IgD-negative memory B cell (primary cell): Measurements from ENCODE around the gene KCP. TPM values are rescaled to one million over a fixed set of nuclear protein-coding genes. Genes with fewer than 3 reads are reported as not detected.

Experiments
- H3K27ac Mint-ChIP-seq, 3 donors: one replicate each; pipeline ENCODE4 v1.8.0; 2020 to 2022; ENCODE audit warnings: mild to moderate bottlenecking in 3 of 3, mixed read lengths in 3 of 3, moderate library complexity in 1 of 3
- H3K27me3 Mint-ChIP-seq: one replicate; pipeline ENCODE4 v1.8.0; 2021; ENCODE audit warnings: mixed read lengths
- H3K36me3 Mint-ChIP-seq: one replicate; pipeline ENCODE4 v1.8.0; 2020; ENCODE audit warnings: mild to moderate bottlenecking, mixed read lengths
- H3K4me1 Mint-ChIP-seq, 3 donors: one replicate each; pipeline ENCODE4 v1.8.0; 2020 to 2022; ENCODE audit warnings: mixed read lengths in 3 of 3, mild to moderate bottlenecking in 1 of 3
- H3K4me3 Mint-ChIP-seq, 4 donors: one replicate each; pipeline ENCODE4 v1.8.0; 2020 to 2022; ENCODE audit warnings: mild to moderate bottlenecking in 4 of 4, mixed read lengths in 4 of 4, moderate library complexity in 3 of 4
- H3K9me3 Mint-ChIP-seq, 3 donors: one replicate each; pipeline ENCODE4 v1.8.0; 2020 to 2021; ENCODE audit warnings: mixed read lengths in 3 of 3, mild to moderate bottlenecking in 1 of 3
- polyA plus RNA-seq: library from polyadenylated mRNA; unstranded; fragments of 300-500 nt; fragmentation: Illumina TruSeq; gene quantifications from one replicate; pipeline ENCODE4 v1.2.3, GENCODE V29; 2021

KCP gene
- polyA plus RNA-seq, 1 donor from 2014 or later, result 0.26 TPM

DNA sequence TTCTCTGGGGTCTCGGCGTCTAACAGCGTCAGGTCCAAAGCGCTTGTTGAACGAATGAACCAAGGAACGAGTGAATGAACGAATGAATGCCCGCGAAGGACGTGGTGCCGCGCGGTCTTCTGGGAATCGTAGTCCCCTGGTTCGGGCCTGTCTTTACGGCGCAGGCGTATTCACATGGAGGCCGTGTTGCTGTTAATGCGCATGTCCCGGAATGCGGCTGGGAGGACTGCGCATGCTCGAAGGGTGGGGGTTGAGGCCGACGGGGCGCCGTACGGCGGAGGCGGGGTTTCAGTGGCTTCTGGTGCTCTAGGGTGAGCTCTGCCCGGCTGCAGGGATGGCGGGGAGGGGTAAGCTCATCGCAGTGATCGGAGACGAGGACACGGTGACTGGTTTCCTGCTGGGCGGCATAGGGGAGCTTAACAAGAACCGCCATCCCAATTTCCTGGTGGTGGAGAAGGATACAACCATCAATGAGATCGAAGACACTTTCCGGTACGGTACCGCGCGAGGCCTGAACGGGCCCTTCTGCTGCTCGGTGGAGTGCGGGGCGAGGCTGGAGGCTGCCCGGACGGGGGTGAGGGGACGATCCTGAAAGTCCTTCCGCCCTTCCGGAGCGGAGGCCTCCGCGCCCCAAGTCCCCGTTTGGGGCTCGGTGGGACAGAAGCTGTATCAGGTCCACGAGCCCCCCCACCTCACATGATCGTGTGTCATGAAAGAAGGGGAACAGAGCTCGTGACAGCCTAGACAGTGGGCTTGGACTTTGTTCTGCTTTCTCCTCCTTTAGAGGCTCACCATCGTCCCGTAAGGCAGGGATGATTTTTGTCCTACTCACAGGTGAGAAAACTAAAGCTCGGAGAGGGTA lies 47.7 kb downstream of the KCP start, which contains the start of gene ATP6V1F:
ATP6V1F (plus strand) TSS at position 286 of the 862 bp plus-strand sequence; CDS start at position 335, 49 bp downstream.
- Mint-ChIP-seq H3K9me3 (no peaks in the 10 kb centered on the region), H3K27me3 (no peaks in the 10 kb centered on the region), H3K27ac (peak within 1 kb of the TSS; percentile 96 to 100 (median 99)), H3K4me1 (peaks cover 20 to 27% (median 20%) of the 10 kb centered on the region in 3 donors), H3K36me3 (peaks cover 9% of the 10 kb centered on the region), H3K4me3 (peak within 1 kb of the TSS; percentile 92 to 100 (median 97))

DNA sequence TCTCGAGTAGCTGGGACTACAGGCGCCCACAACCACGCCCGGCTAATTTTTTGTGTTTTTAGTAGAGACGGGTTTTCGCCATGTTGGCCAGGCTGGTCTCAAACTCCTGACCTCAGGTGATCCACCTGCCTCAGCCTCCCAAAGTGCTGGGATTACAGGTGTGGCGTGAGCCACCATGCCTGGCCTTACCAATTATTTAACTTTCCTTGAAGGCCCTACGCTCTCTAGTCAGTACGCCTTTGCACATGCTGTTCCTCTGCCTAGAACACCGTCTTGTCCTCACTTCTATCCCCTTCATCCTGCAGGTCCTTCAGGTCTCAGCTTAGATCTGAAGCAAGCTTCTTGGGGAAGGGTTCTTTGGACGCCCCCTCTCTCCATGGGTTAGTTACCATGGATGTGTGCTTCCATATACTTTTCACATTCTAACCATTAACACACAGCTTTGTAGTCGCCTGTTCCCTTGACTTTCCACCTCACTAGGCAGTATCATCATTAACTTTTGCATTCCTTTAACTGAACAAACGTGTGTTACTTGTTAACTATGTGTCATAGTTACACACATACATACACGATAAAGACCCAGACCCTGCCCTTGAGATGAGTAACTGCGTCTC lies 48.4 kb downstream of the KCP start:
- H3K4me3 Mint-ChIP-seq, result peak overlapping the region; percentile 92 to 100 (median 97)
- no peaks in the 10 kb centered on the region for H3K9me3 Mint-ChIP-seq
- no peaks in the 10 kb centered on the region for H3K27me3 Mint-ChIP-seq
- peaks cover 18 to 24% (median 20%) of the 10 kb centered on the region in 3 donors for H3K4me1 Mint-ChIP-seq
- peak overlapping the region; percentile 96 to 100 (median 99) for H3K27ac Mint-ChIP-seq
- peaks cover 9% of the 10 kb centered on the region for H3K36me3 Mint-ChIP-seq

DNA sequence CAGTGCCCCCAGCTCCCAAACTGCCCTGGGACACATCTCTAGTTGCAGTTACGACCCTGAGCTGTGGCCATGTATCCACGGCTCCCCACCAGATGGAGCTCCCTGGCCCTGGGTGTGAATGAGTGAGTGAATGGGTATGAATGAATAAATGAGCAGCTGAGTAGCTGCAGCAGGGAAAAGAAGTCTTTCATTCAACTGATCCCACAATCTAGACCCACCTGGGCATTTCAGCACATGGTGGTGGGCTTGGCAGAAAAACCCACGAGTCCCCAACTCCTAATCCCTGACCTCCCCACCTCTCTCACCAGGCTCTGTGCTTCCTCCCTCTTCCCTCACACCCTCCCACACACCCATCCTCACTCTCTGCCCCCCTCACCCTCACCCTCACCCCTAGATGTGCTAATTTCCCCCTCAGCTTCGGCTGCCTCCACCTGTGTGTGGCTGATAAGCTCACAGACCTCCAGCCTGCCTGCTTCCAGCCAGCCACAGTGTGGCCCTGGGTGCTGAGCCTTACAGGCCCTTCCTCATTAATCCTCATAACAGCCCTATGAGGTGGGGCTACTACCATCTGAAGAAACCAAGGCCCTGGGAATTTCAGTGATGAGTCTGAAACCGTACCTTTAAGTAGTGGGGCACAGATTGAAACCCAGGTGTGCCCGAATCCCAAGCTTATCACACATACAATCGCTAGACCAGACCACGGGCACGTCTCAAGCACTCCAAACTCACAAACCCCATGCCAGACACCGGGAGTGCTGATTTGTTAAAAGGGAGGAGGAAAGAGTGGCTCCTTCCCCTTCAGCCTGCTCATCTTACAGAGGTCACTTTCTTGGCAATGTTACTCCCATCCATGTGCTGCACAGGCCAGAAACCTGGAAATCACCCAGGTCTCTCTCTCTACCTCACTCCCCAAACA lies 50.1 kb downstream of the KCP start:
- Mint-ChIP-seq H3K27me3 (no peaks in the 10 kb centered on the region), H3K4me1 (peaks cover 15 to 22% (median 20%) of the 10 kb centered on the region in 3 donors), H3K9me3 (no peaks in the 10 kb centered on the region), H3K36me3 (peaks cover 6% of the 10 kb centered on the region), H3K4me3 (peak overlapping the region in 1 of 4 donors; percentile 54), H3K27ac (peak overlapping the region in 1 of 3 donors; percentile 59)

DNA sequence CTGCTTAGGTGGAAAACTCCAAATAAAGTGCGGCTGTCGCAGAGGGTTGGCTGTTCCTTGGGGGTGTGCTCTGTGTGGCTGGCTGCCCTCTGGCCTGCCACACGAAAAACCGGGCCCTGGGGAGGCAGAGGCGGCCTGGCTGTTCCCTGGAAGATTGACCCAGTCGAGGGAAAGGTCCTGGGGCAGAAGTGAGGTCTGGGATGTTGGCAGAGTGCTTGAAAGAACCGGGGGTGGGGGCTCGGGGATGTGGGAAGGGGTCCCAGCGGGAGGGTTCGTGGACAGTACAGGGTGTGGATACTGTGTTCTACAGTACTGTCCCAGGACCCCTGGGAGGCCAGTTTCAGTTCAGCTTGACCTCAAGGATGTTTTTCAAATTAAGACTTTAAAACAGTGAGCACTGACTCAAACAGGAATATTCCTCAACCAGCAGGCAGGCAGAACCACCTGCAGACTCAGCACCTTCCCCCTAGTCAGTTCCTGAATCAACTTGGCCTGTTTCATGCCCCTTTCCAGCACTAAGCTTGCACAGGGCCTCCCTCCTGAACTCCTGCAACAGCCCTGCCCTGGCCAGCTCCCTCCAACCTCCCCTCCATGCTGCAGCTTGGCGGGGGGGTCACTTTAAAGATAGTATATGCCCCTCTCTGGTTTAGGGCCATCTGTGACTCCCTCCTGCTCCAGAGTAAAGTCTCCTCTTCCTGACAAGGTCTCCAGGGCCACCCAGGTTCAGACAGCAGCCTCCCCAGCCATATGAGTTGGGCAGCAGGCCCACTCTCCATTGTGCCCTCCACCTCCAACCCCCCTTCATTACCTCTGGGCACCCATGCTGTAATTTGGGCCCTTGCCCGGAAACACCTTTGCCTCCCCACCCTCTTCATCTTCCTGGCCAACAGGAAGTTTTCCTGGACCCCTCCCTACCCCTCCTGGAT lies 51.0 kb downstream of the KCP start:
- Mint-ChIP-seq H3K9me3 (no peaks in the 10 kb centered on the region), H3K27me3 (no peaks in the 10 kb centered on the region), H3K4me1 (peaks cover 15 to 18% (median 15%) of the 10 kb centered on the region in 3 donors), H3K4me3 (no peak overlapping the region), H3K27ac (peak overlapping the region in 2 of 3 donors; percentile 29 to 59), H3K36me3 (no peaks in the 10 kb centered on the region)

DNA sequence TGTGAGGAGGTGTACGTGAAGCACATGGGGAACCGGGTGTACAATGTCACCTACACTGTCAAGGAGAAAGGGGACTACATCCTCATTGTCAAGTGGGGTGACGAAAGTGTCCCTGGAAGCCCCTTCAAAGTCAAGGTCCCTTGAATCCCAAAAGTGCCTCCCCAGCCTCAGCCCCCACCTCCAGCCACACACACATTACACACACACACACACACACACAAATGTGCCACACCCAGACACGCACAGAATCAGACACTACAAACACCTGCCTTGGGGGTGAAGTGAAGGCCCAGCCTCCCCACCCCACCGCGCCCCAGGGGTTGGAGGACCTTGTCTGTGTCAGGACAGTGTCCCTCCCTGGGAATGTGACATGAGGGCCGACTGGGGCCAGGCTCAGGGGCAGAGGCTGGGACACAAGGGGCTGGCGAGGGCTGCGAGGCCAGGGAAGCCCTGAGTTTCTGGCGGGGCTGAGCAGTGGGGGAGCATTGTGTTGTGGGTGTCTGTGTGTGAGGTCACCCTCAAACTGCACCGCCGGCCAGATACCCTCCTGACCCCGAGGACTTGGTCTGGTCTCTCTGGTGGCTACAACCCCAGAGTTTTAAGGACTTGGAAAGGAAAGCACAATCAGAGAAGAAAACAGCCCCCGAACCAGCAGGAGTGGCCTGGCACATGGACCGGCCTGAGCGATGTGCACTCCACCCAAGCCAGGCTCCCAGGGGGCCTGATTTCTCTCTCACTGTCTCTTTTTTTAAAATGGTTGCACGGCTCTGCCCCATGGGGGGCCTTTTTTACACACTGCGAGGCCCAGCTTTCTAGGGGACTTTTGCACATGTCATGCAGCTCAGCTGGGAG lies 51.9 kb downstream of the KCP start:
- Mint-ChIP-seq H3K9me3 (no peaks in the 10 kb centered on the region), H3K27ac (no peak overlapping the region), H3K27me3 (no peaks in the 10 kb centered on the region), H3K36me3 (no peaks in the 10 kb centered on the region), H3K4me1 (peaks cover 10 to 16% (median 12%) of the 10 kb centered on the region in 3 donors), H3K4me3 (no peak overlapping the region)

DNA sequence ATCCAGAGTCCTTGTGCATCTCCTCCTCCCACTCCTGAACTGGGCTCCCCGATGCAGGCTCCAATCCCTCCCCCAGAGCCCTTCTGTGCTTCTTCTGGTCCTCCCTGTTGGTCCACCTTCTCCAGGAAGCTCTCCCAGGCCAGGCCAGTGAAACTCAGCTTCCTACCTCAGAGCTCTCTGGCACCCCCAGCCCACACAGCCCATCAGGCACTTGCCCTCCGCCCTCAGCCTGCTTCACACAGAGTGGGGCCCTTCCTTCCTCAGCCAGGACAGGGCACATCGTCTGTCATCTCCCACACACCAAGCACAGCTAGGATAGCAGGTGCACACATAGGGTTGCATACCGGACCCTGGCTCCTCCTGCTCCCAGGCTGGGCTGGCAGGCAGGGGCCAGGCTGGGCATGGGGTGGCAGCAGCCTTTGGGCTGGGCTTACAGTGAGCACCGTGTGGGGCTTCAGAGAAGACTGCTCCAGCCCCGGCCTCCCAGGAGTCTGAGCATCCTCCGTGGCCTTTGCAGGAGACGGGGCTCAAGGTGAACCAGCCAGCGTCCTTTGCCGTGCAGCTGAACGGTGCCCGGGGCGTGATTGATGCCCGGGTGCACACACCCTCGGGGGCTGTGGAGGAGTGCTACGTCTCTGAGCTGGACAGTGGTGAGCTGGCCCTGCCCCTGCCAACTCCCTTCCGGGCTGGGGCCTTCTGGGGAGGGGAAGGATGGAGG lies 54.3 kb downstream of the KCP start:
- peak overlapping the region in 1 of 3 donors; percentile 31 for H3K27ac Mint-ChIP-seq
- no peaks in the 10 kb centered on the region for H3K36me3 Mint-ChIP-seq
- H3K27me3 Mint-ChIP-seq, result peaks cover 2% of the 10 kb centered on the region
- H3K9me3 Mint-ChIP-seq, result no peaks in the 10 kb centered on the region
- H3K4me3 Mint-ChIP-seq, result no peak overlapping the region
- H3K4me1 Mint-ChIP-seq, result peaks cover 0 to 3% (median 2%) of the 10 kb centered on the region in 3 donors

DNA sequence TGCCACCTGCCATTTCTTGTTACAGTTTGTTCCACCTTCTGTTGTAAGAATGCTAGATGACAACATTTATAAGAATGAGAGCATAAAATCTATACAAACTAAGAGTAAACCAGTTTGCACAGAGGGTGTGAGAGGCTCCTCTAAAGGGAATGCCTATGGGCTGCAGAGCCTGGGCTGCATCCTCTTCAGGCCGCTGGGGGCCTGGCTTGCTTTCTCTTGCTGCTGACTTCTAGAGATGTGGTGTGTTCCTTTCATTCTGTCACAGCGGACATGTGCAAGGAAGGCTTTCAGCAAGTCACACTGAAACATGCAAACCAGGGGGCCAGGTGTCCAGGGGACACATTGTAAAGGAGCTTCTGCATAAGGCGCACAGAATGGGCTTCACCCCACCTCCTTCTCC lies 55.0 kb downstream of the KCP start:
- peaks cover 2% of the 10 kb centered on the region for H3K27me3 Mint-ChIP-seq
- H3K4me3 Mint-ChIP-seq, result no peak overlapping the region
- no peaks in the 10 kb centered on the region for H3K9me3 Mint-ChIP-seq
- H3K36me3 Mint-ChIP-seq, result no peaks in the 10 kb centered on the region
- peak overlapping the region in 1 of 3 donors; percentile 46 for H3K27ac Mint-ChIP-seq
- H3K4me1 Mint-ChIP-seq, result peaks cover 0 to 3% (median 2%) of the 10 kb centered on the region in 3 donors

DNA sequence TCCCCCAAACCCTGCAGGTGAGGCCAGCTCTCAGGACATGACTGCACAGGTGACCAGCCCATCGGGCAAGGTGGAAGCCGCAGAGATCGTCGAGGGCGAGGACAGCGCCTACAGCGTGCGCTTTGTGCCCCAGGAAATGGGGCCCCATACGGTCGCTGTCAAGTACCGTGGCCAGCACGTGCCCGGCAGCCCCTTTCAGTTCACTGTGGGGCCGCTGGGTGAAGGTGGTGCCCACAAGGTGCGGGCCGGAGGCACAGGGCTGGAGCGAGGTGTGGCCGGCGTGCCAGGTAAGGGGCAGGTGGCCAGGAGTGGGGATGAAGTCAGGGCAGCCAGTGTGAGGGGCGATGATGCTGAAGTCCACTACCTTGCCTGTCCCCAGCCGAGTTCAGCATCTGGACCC lies 56.1 kb downstream of the KCP start:
- Mint-ChIP-seq H3K4me3 (no peak overlapping the region), H3K36me3 (no peaks in the 10 kb centered on the region), H3K27me3 (peaks cover 2% of the 10 kb centered on the region), H3K27ac (no peak overlapping the region), H3K9me3 (no peaks in the 10 kb centered on the region), H3K4me1 (no peaks in the 10 kb centered on the region)

DNA sequence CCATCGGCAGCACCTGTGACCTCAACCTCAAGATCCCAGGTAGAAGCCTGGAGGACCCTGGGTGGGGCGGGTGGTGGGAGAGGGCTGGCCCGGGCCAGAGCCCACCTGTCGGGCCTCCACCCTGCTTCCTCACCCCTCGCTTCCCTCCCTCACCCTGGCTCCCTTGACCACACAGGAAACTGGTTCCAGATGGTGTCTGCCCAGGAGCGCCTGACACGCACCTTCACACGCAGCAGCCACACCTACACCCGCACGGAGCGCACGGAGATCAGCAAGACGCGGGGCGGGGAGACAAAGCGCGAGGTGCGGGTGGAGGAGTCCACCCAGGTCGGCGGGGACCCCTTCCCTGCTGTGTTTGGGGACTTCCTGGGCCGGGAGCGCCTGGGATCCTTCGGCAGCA lies 56.7 kb downstream of the KCP start:
- Mint-ChIP-seq H3K4me3 (no peak overlapping the region), H3K9me3 (no peaks in the 10 kb centered on the region), H3K4me1 (no peaks in the 10 kb centered on the region), H3K27ac (no peak overlapping the region), H3K27me3 (peaks cover 2% of the 10 kb centered on the region), H3K36me3 (no peaks in the 10 kb centered on the region)

DNA sequence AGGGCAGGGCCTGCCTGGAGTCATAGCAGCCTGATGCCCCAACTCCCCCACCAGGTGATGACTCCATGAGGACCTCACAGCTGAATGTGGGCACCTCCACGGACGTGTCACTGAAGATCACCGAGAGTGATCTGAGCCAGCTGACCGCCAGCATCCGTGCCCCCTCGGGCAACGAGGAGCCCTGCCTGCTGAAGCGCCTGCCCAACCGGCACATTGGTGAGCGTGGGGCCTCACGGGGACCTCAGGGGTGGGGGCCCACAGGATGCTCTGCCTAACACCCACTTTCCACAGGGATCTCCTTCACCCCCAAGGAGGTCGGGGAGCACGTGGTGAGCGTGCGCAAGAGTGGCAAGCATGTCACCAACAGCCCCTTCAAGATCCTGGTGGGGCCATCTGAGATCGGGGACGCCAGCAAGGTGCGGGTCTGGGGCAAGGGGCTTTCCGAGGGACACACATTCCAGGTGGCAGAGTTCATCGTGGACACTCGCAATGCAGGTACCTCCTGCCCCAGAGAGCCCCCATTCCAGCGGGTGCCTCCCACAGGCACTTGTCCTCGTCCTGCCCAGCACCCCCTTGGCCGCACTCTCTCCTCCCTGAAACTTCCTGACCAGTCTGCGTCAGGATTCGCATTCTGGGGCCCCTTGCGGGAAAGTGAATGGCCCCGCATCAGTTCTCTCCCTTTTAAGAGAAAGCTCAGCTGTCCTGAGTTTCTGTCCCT lies 57.8 kb downstream of the KCP start:
- no peak overlapping the region for H3K27ac Mint-ChIP-seq
- no peak overlapping the region for H3K4me3 Mint-ChIP-seq

DNA sequence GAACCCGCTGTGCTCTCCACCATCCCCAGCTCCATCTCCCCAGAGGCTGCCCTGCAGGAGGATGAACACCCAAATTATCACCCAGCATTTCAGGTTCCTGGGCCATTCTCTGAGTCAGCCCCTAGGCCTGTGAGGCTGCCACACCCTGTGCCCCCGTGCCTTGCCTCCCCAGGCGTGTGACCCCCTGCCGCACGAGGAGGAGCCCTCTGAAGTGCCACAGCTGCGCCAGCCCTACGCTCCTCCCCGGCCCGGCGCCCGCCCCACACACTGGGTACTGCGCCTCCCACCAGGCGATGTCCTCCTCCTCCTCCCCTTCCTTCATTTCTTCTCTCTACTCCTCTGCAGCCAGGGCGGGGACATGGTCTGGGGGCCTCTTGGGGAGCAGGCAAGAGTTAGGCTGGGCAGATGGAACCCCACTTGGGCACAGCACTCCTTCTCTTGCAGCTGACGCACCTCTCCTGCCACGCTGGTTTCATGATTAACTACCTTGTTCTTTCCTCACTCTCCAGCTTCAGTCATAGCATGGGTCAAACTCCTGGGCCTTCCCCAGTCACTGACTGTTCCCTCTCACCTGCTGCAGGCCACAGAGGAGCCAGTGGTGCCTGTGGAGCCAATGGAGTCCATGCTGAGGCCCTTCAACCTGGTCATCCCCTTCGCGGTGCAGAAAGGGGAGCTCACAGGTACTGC lies 60.6 kb downstream of the KCP start:
- Mint-ChIP-seq H3K9me3 (no peaks in the 10 kb centered on the region), H3K4me3 (no peak overlapping the region), H3K27me3 (peaks cover 6% of the 10 kb centered on the region), H3K4me1 (no peaks in the 10 kb centered on the region), H3K27ac (no peak overlapping the region), H3K36me3 (no peaks in the 10 kb centered on the region)

More for the DNA sequence above, 57.8 kb downstream of the KCP start:
- H3K36me3 Mint-ChIP-seq, result no peaks in the 10 kb centered on the region
- peaks cover 2% of the 10 kb centered on the region for H3K27me3 Mint-ChIP-seq
- no peaks in the 10 kb centered on the region for H3K9me3 Mint-ChIP-seq
- H3K4me1 Mint-ChIP-seq, result no peaks in the 10 kb centered on the region

DNA sequence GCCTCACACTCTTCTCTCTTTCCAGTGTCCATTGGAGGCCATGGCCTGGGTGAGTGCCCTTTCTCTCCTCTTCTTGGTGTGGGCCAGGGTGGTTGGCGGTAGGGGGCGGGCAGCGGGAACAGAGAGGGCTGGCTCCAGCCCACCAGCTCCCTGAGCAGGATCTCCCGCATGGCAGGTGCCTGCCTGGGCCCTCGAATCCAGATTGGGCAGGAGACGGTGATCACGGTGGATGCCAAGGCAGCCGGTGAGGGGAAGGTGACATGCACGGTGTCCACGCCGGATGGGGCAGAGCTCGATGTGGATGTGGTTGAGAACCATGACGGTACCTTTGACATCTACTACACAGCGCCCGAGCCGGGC lies 61.4 kb downstream of the KCP start:
- H3K27me3 Mint-ChIP-seq, result peaks cover 6% of the 10 kb centered on the region
- no peaks in the 10 kb centered on the region for H3K4me1 Mint-ChIP-seq
- no peaks in the 10 kb centered on the region for H3K9me3 Mint-ChIP-seq
- no peaks in the 10 kb centered on the region for H3K36me3 Mint-ChIP-seq
- no peak overlapping the region for H3K27ac Mint-ChIP-seq
- H3K4me3 Mint-ChIP-seq, result no peak overlapping the region
